B cell (primary cell): ENCODE data around the gene NEK6. TPM values are rescaled to one million over a fixed set of nuclear protein-coding genes. Genes with fewer than 3 reads are reported as not detected.

Experiments used
- ATAC-seq: fragments of 200-7000 bp; cut with Tn5 transposase; one replicate; pipeline ENCODE4 v1.10.0; 2021; ENCODE audit warnings: low read depth, mild to moderate bottlenecking, moderate number of reproducible peaks, moderate library complexity
- CTCF ChIA-PET: fragments of 350-600 bp; sonication (Branson Sonifier 250); formaldehyde crosslinking; loops from one replicate; lab custom pipeline; 2021; ENCODE audit warnings: antibody characterized with exemption, inconsistent platforms; lab: Charles Lee
- POLR2A ChIA-PET: fragments of 350-600 bp; sonication (Branson Sonifier 250); formaldehyde crosslinking; loops from one replicate; lab custom pipeline; 2021; ENCODE audit warnings: antibody characterized with exemption; lab: Charles Lee
- DNase-seq: peaks from one replicate; pipeline ENCODE4 v3.0.0; 2013
- H2AFZ ChIP-seq: 2 replicates; pipeline ENCODE4 v1.6.1; 2012; ENCODE audit warnings: mild to moderate bottlenecking, low read depth, low read length; ENCODE audit not compliant: insufficient read depth, poor library complexity, severe bottlenecking
- H3K27ac ChIP-seq, 2 donors: 1 replicate in 1 of 2; 2 replicates in 1 of 2; pipeline ENCODE4 v1.5.1; 2012 to 2013; ENCODE audit warnings: low read length in 2 of 2, mild to moderate bottlenecking in 2 of 2, moderate library complexity in 1 of 2
- H3K27me3 ChIP-seq, 4 experiments: fragments of 200-600 bp in 1 of 4; sonication (generic) in 1 of 4; replicated peaks in 1 of 4; 1 replicate in 2 of 4; 2 replicates in 2 of 4; pipeline versions ENCODE4 v1.6.1 to v1.7.0; 2013 to 2016; ENCODE audit warnings: low read length in 3 of 4, mild to moderate bottlenecking in 2 of 4, mixed read lengths in 1 of 4, moderate library complexity in 1 of 4; ENCODE audit not compliant: insufficient read depth in 4 of 4, control insufficient read depth in 3 of 4; ENCODE audit errors: control extremely low read depth in 1 of 4
- H3K36me3 ChIP-seq, 2 experiments: replicated peaks in 1 of 2; 1 replicate in 1 of 2; 2 replicates in 1 of 2; pipeline versions ENCODE4 v1.6.1 to v1.7.1; 2013; ENCODE audit warnings: low read length in 1 of 2; ENCODE audit not compliant: insufficient read depth in 2 of 2, control insufficient read depth in 1 of 2; ENCODE audit errors: control extremely low read depth in 1 of 2, extremely low read depth in 1 of 2
- H3K4me1 ChIP-seq, 2 donors: fragments of 200-600 bp in 1 of 2; sonication (generic) in 1 of 2; 1 replicate in 1 of 2; 2 replicates in 1 of 2; pipeline versions ENCODE4 v1.5.1 to v1.6.1; 2013 to 2017; ENCODE audit warnings: low read length in 2 of 2; ENCODE audit not compliant: control insufficient read depth in 2 of 2, insufficient read depth in 2 of 2
- H3K4me2 ChIP-seq: replicated peaks from 2 replicates; pipeline ENCODE3; 2012; ENCODE audit warnings: mild to moderate bottlenecking, low read depth, low read length; ENCODE audit not compliant: poor library complexity, severe bottlenecking
- H3K4me3 ChIP-seq, 5 experiments: fragments of 200-600 bp in 1 of 5; sonication (generic) in 1 of 5; 1 replicate in 3 of 5; 2 replicates in 2 of 5; pipeline versions ENCODE4 v1.5.1 to v1.7.0; 2011 to 2016; ENCODE audit warnings: low read length in 4 of 5, mild to moderate bottlenecking in 4 of 5, low read depth in 2 of 5, control low read depth in 1 of 5, moderate library complexity in 1 of 5; ENCODE audit not compliant: insufficient read depth in 1 of 5; ENCODE audit errors: control extremely low read depth in 1 of 5, extremely low read depth in 1 of 5
- H3K79me2 ChIP-seq: fragments of 200-600 bp; sonication (generic); one replicate; pipeline ENCODE4 v1.6.0; 2016; ENCODE audit warnings: low read length; ENCODE audit not compliant: control insufficient read depth, insufficient read depth
- H3K9ac ChIP-seq: fragments of 200-600 bp; sonication (generic); 2 replicates; pipeline ENCODE4 v1.6.1; 2017; ENCODE audit warnings: mild to moderate bottlenecking, low read length, moderate library complexity
- H3K9me3 ChIP-seq, 3 donors: one replicate each; pipeline versions ENCODE4 v1.6.1 to v1.7.1; 2013; ENCODE audit warnings: low read length in 2 of 3; ENCODE audit not compliant: control insufficient read depth in 2 of 3, insufficient read depth in 1 of 3; ENCODE audit errors: control extremely low read depth in 1 of 3
- H4K20me1 ChIP-seq: 2 replicates; pipeline ENCODE4 v1.6.0; 2012; ENCODE audit warnings: mild to moderate bottlenecking, low read length; ENCODE audit not compliant: insufficient read depth, control insufficient read depth, poor library complexity, severe bottlenecking
- H3K27ac Mint-ChIP-seq: one replicate; pipeline ENCODE4 v1.8.0; 2021; ENCODE audit warnings: mixed read lengths
- H3K27me3 Mint-ChIP-seq: one replicate; pipeline ENCODE4 v1.8.0; 2021; ENCODE audit warnings: mixed read lengths
- H3K4me1 Mint-ChIP-seq: one replicate; pipeline ENCODE4 v1.8.0; 2021; ENCODE audit warnings: mixed read lengths
- H3K4me3 Mint-ChIP-seq: one replicate; pipeline ENCODE4 v1.8.0; 2021; ENCODE audit warnings: mixed read lengths
- H3K9me3 Mint-ChIP-seq: one replicate; pipeline ENCODE4 v1.8.0; 2022; ENCODE audit warnings: mixed read lengths; ENCODE audit not compliant: insufficient read depth
- EZH2 ChIP-seq: IDR thresholded peaks from 2 replicates; pipeline ENCODE4 v1.6.1; 2012; ENCODE audit warnings: borderline replicate concordance, low read depth, mild to moderate bottlenecking, moderate library complexity, low read length; ENCODE audit not compliant: insufficient read depth, poor library complexity, severe bottlenecking
- WGBS: methylation state at CpG from one replicate; pipeline ENCODE4 v1.1.5; 2013; ENCODE audit warnings: missing lambda C conversion rate; ENCODE audit not compliant: insufficient coverage; 5-methylcytosine and 5-hydroxymethylcytosine counted together
- intact Hi-C: fragments of 100-400 bp; cut with micrococcal nuclease; formaldehyde crosslinking; loops from one replicate; pipeline ENCODE4 v1.10.0; 2022
- polyA plus RNA-seq: library from polyadenylated mRNA; depleted of rRNA; stranded (reverse); fragments of >200 nt; gene quantifications from 2 replicates; pipeline ENCODE4 v1.2.3, GENCODE V29; 2012
- total RNA-seq, 2 donors: library from RNA; stranded (reverse); fragments of 120-200 nt in 1 of 2; gene quantifications; 1 replicate in 1 of 2; 2 replicates in 1 of 2; pipeline versions ENCODE4 v1.2.3 to v1.2.4, GENCODE V29; 2013 to 2022
- TF ChIP-seq, protein P1 (sequence below): fragments of 200-600 bp; IDR thresholded peaks from one replicate; pipeline ENCODE4 v1.8.0; 2022; ENCODE audit warnings: antibody characterized with exemption, mild to moderate bottlenecking

NEK6 gene
- total and polyA plus RNA-seq, 2 donors (not counting 1 experiment from before 2014, with no cell fraction given) = 40.0 to 63.1 TPM

DNA sequence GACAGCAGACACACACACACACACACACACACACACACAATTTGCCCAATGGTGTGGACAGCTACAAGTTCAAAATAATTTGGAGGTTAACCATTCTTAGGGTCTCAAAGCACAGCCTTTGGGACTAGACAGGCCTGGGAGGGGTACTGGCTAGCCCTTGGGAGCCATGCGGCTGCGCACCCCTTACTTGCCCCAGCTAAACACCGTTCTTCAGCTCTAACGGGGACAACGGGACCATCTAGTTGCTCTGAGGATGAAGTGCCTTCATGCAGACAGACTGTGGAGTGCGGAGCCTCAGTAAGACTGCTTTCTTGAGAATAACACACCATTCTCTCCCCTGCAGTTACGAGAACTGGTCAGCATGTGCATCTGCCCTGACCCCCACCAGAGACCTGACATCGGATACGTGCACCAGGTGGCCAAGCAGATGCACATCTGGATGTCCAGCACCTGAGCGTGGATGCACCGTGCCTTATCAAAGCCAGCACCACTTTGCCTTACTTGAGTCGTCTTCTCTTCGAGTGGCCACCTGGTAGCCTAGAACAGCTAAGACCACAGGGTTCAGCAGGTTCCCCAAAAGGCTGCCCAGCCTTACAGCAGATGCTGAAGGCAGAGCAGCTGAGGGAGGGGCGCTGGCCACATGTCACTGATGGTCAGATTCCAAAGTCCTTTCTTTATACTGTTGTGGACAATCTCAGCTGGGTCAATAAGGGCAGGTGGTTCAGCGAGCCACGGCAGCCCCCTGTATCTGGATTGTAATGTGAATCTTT, 92.9 kb downstream of the NEK6 start:
- POLR2A ChIA-PET = no interaction called here
- no peak for DNase-seq

More for the DNA sequence above, 92.9 kb downstream of the NEK6 start:
- H2AFZ ChIP-seq = no peak overlapping the region
- WGBS = 95% methylated on average over 16 of the region's 16 CpGs
- no peaks in the 10 kb centered on the region for H3K4me1 ChIP-seq
- H3K27me3 ChIP-seq = no peaks in the 10 kb centered on the region
- CTCF ChIA-PET = no interaction called here
- Mint-ChIP-seq H3K4me3 (no peak overlapping the region), H3K9me3 (no peaks in the 10 kb centered on the region), H3K4me1 (no peaks in the 10 kb centered on the region), H3K27me3 (no peaks in the 10 kb centered on the region), H3K27ac (no peak overlapping the region)
- no peaks in the 10 kb centered on the region for H3K79me2 ChIP-seq
- no peak overlapping the region for H3K27ac ChIP-seq
- H3K4me3 ChIP-seq = no peak overlapping the region
- ATAC-seq = no peak
- no peaks in the 10 kb centered on the region for H3K9me3 ChIP-seq
- H3K36me3 ChIP-seq = peaks cover 0 to 91% of the 10 kb centered on the region in 2 experiments
- H4K20me1 ChIP-seq = peaks cover 15% of the 10 kb centered on the region
- TF ChIP-seq, protein P1, sequence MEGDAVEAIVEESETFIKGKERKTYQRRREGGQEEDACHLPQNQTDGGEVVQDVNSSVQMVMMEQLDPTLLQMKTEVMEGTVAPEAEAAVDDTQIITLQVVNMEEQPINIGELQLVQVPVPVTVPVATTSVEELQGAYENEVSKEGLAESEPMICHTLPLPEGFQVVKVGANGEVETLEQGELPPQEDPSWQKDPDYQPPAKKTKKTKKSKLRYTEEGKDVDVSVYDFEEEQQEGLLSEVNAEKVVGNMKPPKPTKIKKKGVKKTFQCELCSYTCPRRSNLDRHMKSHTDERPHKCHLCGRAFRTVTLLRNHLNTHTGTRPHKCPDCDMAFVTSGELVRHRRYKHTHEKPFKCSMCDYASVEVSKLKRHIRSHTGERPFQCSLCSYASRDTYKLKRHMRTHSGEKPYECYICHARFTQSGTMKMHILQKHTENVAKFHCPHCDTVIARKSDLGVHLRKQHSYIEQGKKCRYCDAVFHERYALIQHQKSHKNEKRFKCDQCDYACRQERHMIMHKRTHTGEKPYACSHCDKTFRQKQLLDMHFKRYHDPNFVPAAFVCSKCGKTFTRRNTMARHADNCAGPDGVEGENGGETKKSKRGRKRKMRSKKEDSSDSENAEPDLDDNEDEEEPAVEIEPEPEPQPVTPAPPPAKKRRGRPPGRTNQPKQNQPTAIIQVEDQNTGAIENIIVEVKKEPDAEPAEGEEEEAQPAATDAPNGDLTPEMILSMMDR = no peak
- TF ChIP-seq EZH2 = no peak
- H3K4me2 ChIP-seq = no peak overlapping the region
- intact Hi-C loops = no loop called here
- no peak overlapping the region for H3K9ac ChIP-seq
